Uterus (tissue), 4 donors: ENCODE data around the gene FANCC. TPM values are rescaled to one million over a fixed set of nuclear protein-coding genes. Genes with fewer than 3 reads are reported as not detected.

ENCODE experiments used
- DNase-seq, 2 donors: peaks; one replicate each; pipeline ENCODE4 v3.0.0-alpha.2; 2019 to 2020
- H3K27ac ChIP-seq, 2 donors: fragments of 200-600 bp; sonication (generic); 1 replicate in 1 of 2; 2 replicates in 1 of 2; pipeline ENCODE4 v1.5.1; 2016 to 2018
- H3K27me3 ChIP-seq, 2 donors: fragments of 200-600 bp; sonication (generic); one replicate each; pipeline ENCODE4 v1.5.1; 2018 to 2019; ENCODE audit warnings: control low read depth in 1 of 2
- H3K36me3 ChIP-seq, 2 donors: fragments of 200-600 bp; sonication (generic); one replicate each; pipeline ENCODE4 v1.5.1; 2019; ENCODE audit warnings: control low read depth in 1 of 2
- H3K4me1 ChIP-seq, 2 donors: fragments of 200-600 bp; sonication (generic); one replicate each; pipeline ENCODE4 v1.5.1; 2018 to 2019; ENCODE audit warnings: control low read depth in 1 of 2
- H3K4me3 ChIP-seq, 2 donors: fragments of 200-600 bp; sonication (generic); 1 replicate in 1 of 2; 2 replicates in 1 of 2; pipeline ENCODE4 v1.5.1; 2018 to 2019; ENCODE audit warnings: mild to moderate bottlenecking in 1 of 2
- H3K9me3 ChIP-seq, 2 donors: fragments of 200-600 bp; sonication (generic); one replicate each; pipeline ENCODE4 v1.5.1; 2019; ENCODE audit warnings: control low read depth in 1 of 2
- CTCF ChIP-seq, 4 experiments: fragments of 200-600 bp in 2 of 4; fragments of 450-650 bp in 2 of 4; sonication (generic) in 2 of 4; IDR thresholded peaks; one replicate each; pipeline ENCODE4 v1.5.1; 2016 to 2019; ENCODE audit warnings: antibody characterized with exemption in 4 of 4, mild to moderate bottlenecking in 2 of 4, moderate library complexity in 1 of 4
- POLR2A ChIP-seq, 2 donors: fragments of 450-650 bp; IDR thresholded peaks; one replicate each; pipeline ENCODE4 v1.6.1; 2016; ENCODE audit warnings: antibody characterized with exemption in 2 of 2, mild to moderate bottlenecking in 1 of 2, moderate library complexity in 1 of 2
- intact Hi-C: fragments of 100-400 bp; cut with DNase I; formaldehyde crosslinking; loops from one replicate; pipeline ENCODE4 v1.15.1; 2023; ENCODE audit warnings: low total_unique reads
- total RNA-seq, 4 donors: library from RNA; depleted of rRNA in 3 of 4; stranded (reverse); fragments of >200 nt in 3 of 4; gene quantifications; one replicate each; pipeline versions ENCODE4 v1.1.0 to v1.2.4, GENCODE V29; 2014 to 2023
- donor health status: DM: yes; HTN: yes; CAD: no.

FANCC gene
- total RNA-seq, 4 donors from 2014 or later, result 4.1 to 21.4 (median 15.9) TPM

GRCh38 chr9:95143591-95144561, 173.6 kb downstream of the FANCC start:
- Histone ChIP-seq H3K9me3 (no peaks in the 10 kb centered on the region), H3K27ac (peak overlapping the region; percentile 6 to 43), H3K27me3 (no peaks in the 10 kb centered on the region), H3K4me1 (no peaks in the 10 kb centered on the region), H3K4me3 (no peak overlapping the region), H3K36me3 (no peaks in the 10 kb centered on the region)
- intact Hi-C loops, result no loop called here
- peak in 1 of 4 experiments; percentile 13 for TF ChIP-seq CTCF (IDR thresholded peaks at IDR 0.05)
- TF ChIP-seq POLR2A (IDR thresholded peaks at IDR 0.05), result no peak
- peak; percentile 94 to 95 for DNase-seq

GRCh38 chr9:95142728-95143127, 174.8 kb downstream of the FANCC start:
- no peaks in the 10 kb centered on the region for H3K9me3 ChIP-seq
- no peak for DNase-seq

GRCh38 chr9:95142315-95142714, 175.2 kb downstream of the FANCC start:
- intact Hi-C loops, result no loop called here
- TF ChIP-seq POLR2A (IDR thresholded peaks at IDR 0.05) (no peak), CTCF (IDR thresholded peaks at IDR 0.05) (no peak)
- Histone ChIP-seq H3K4me3 (no peak overlapping the region), H3K4me1 (no peaks in the 10 kb centered on the region), H3K27ac (no peak overlapping the region), H3K27me3 (no peaks in the 10 kb centered on the region), H3K9me3 (no peaks in the 10 kb centered on the region), H3K36me3 (no peaks in the 10 kb centered on the region)
- DNase-seq, result no peak

More at GRCh38 chr9:95142728-95143127, 174.8 kb downstream of the FANCC start:
- Histone ChIP-seq H3K4me3 (no peak overlapping the region), H3K27ac (peak overlapping the region in 1 of 2 donors; percentile 31), H3K36me3 (no peaks in the 10 kb centered on the region), H3K27me3 (no peaks in the 10 kb centered on the region), H3K4me1 (no peaks in the 10 kb centered on the region)
- TF ChIP-seq POLR2A (IDR thresholded peaks at IDR 0.05), result no peak
- no peak for TF ChIP-seq CTCF (IDR thresholded peaks at IDR 0.05)
- intact Hi-C loops, result no loop called here

- DNase-seq, result no peak
- H3K36me3 ChIP-seq, result no peaks in the 10 kb centered on the region
- TF ChIP-seq POLR2A (IDR thresholded peaks at IDR 0.05) (no peak), CTCF (IDR thresholded peaks at IDR 0.05) (no peak)
- H3K27ac ChIP-seq, result no peak overlapping the region
- intact Hi-C loops, result no loop called here
- no peak overlapping the region for H3K4me3 ChIP-seq
- H3K4me1 ChIP-seq, result no peaks in the 10 kb centered on the region
- no peaks in the 10 kb centered on the region for H3K9me3 ChIP-seq
- H3K27me3 ChIP-seq, result no peaks in the 10 kb centered on the region
Measured at GRCh38 chr9:95140821-95141220, 176.7 kb downstream of the FANCC start.

GRCh38 chr9:95139126-95139525, 178.4 kb downstream of the FANCC start:
- intact Hi-C loops, result no loop called here
- Histone ChIP-seq H3K27ac (no peak overlapping the region), H3K27me3 (no peaks in the 10 kb centered on the region), H3K9me3 (no peaks in the 10 kb centered on the region), H3K4me3 (no peak overlapping the region), H3K4me1 (no peaks in the 10 kb centered on the region), H3K36me3 (no peaks in the 10 kb centered on the region)
- no peak for DNase-seq
- TF ChIP-seq CTCF (IDR thresholded peaks at IDR 0.05) (no peak), POLR2A (IDR thresholded peaks at IDR 0.05) (no peak)
